ENCODE results near the gene TTC34.

DNA sequence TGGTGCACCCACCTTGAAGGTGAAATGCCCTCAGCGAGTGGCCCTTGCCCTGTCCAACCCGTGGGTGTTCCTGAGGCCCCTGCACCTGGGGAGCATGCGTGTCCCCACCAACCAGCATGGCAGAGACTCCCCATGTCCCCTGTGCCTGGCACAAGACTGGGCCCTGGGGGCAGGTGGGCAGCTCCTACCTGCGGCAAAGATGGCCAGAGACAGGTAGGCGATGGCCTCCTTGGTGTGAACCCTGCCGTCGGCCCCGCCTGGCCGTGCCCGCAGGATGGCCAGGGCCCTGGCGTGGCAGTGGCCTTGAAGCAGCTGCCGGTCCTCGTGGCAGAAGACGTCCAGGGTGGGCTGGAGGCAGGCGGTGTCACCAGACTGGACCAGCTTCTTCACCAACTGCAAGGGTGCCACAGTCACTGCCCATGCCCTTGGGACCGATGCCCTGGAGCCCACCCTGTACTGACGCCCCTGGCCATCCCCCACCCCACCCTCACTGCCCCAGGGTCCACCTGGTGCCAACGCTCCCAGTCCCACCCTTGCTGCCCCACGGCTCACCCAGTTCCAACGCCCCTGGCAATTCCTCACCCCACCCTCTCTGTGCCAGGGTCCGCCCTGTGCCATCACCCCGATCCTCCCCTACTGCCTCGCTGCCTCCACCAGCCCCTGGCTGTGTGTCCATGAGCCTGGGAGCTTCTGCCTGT is 15.7 kb downstream of the TTC34 start:
- no peak for TF ChIP-seq POLR2A (IDR thresholded peaks at IDR 0.05)
- no peak for TF ChIP-seq CTCF (IDR thresholded peaks at IDR 0.05)
- no peak for TF ChIP-seq EP300 (IDR thresholded peaks at IDR 0.05)
